ENCODE measurements around the gene IL27RA. TPM values are rescaled to one million over a fixed set of nuclear protein-coding genes. Genes with fewer than 3 reads are reported as not detected.

IL27RA gene
- total and polyA plus RNA-seq, 2 experiments from 2014 or later: 7.7 to 11.4 TPM

DNA sequence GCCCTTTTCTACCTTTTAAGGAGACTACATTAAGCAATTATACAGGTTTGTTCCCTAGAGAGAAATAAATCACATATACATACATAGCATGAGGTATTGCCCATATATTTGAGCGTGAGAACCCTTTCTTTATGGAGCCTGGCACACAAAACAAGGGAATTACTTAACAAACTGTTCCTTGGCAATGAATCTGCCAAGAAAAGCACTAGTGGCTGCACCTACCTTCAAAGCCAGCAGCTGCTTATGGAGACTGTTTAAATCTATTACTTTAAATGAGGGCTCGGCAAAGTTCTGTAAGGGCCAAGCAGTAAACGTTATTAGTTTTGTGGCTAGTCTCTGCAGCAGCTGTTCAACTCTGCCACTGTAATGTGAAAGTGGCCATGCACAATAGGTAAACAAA, 32.5 kb upstream of the IL27RA start:
- Mint-ChIP-seq H3K27ac (no peak overlapping the region), H3K36me3 (ENCODE audit: low read depth) (peaks cover 31% of the 10 kb centered on the region; the same call in 2 of the 3 replicates), H3K27me3 (ENCODE audit: insufficient read depth, low read depth, poor library complexity) (no peaks in the 10 kb centered on the region), H3K4me3 (no peak overlapping the region), H3K4me1 (peaks cover 11% of the 10 kb centered on the region), H3K9me3 (peaks cover 20% of the 10 kb centered on the region; the same call in 2 of the 3 replicates)
- H3K9me2 ChIP-seq (ENCODE audit: insufficient read depth): no peaks in the 10 kb centered on the region
- TF ChIP-seq EZH2 (IDR thresholded peaks at IDR 0.05; ENCODE audit: low read depth, unreplicated experiment) (no peak), POLR2AphosphoS5 (IDR thresholded peaks at IDR 0.05; ENCODE audit: low read depth) (no peak), CREB1 (CRISPR knock-in tag; IDR thresholded peaks at IDR 0.05; ENCODE audit: low read depth) (no peak), JUNB (IDR thresholded peaks at IDR 0.05; ENCODE audit: unreplicated experiment) (no peak)
- TF ChIP-seq, protein P1, sequence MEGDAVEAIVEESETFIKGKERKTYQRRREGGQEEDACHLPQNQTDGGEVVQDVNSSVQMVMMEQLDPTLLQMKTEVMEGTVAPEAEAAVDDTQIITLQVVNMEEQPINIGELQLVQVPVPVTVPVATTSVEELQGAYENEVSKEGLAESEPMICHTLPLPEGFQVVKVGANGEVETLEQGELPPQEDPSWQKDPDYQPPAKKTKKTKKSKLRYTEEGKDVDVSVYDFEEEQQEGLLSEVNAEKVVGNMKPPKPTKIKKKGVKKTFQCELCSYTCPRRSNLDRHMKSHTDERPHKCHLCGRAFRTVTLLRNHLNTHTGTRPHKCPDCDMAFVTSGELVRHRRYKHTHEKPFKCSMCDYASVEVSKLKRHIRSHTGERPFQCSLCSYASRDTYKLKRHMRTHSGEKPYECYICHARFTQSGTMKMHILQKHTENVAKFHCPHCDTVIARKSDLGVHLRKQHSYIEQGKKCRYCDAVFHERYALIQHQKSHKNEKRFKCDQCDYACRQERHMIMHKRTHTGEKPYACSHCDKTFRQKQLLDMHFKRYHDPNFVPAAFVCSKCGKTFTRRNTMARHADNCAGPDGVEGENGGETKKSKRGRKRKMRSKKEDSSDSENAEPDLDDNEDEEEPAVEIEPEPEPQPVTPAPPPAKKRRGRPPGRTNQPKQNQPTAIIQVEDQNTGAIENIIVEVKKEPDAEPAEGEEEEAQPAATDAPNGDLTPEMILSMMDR (conservative IDR thresholded peaks at IDR 0.05; ENCODE audit: low read depth in 2 of 2): no peak
- TF ChIP-seq, protein P2, sequence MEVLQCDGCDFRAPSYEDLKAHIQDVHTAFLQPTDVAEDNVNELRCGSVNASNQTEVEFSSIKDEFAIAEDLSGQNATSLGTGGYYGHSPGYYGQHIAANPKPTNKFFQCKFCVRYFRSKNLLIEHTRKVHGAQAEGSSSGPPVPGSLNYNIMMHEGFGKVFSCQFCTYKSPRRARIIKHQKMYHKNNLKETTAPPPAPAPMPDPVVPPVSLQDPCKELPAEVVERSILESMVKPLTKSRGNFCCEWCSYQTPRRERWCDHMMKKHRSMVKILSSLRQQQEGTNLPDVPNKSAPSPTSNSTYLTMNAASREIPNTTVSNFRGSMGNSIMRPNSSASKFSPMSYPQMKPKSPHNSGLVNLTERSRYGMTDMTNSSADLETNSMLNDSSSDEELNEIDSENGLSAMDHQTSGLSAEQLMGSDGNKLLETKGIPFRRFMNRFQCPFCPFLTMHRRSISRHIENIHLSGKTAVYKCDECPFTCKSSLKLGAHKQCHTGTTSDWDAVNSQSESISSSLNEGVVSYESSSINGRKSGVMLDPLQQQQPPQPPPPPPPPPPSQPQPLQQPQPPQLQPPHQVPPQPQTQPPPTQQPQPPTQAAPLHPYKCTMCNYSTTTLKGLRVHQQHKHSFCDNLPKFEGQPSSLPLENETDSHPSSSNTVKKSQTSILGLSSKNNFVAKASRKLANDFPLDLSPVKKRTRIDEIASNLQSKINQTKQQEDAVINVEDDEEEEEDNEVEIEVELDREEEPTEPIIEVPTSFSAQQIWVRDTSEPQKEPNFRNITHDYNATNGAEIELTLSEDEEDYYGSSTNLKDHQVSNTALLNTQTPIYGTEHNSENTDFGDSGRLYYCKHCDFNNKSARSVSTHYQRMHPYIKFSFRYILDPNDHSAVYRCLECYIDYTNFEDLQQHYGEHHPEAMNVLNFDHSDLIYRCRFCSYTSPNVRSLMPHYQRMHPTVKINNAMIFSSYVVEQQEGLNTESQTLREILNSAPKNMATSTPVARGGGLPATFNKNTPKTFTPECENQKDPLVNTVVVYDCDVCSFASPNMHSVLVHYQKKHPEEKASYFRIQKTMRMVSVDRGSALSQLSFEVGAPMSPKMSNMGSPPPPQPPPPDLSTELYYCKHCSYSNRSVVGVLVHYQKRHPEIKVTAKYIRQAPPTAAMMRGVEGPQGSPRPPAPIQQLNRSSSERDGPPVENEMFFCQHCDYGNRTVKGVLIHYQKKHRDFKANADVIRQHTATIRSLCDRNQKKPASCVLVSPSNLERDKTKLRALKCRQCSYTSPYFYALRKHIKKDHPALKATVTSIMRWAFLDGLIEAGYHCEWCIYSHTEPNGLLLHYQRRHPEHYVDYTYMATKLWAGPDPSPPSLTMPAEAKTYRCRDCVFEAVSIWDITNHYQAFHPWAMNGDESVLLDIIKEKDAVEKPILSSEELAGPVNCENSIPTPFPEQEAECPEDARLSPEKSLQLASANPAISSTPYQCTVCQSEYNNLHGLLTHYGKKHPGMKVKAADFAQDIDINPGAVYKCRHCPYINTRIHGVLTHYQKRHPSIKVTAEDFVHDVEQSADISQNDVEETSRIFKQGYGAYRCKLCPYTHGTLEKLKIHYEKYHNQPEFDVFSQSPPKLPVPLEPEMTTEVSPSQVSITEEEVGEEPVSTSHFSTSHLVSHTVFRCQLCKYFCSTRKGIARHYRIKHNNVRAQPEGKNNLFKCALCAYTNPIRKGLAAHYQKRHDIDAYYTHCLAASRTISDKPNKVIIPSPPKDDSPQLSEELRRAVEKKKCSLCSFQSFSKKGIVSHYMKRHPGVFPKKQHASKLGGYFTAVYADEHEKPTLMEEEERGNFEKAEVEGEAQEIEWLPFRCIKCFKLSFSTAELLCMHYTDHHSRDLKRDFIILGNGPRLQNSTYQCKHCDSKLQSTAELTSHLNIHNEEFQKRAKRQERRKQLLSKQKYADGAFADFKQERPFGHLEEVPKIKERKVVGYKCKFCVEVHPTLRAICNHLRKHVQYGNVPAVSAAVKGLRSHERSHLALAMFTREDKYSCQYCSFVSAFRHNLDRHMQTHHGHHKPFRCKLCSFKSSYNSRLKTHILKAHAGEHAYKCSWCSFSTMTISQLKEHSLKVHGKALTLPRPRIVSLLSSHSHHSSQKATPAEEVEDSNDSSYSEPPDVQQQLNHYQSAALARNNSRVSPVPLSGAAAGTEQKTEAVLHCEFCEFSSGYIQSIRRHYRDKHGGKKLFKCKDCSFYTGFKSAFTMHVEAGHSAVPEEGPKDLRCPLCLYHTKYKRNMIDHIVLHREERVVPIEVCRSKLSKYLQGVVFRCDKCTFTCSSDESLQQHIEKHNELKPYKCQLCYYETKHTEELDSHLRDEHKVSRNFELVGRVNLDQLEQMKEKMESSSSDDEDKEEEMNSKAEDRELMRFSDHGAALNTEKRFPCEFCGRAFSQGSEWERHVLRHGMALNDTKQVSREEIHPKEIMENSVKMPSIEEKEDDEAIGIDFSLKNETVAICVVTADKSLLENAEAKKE (CRISPR knock-in tag; IDR thresholded peaks at IDR 0.05): no peak
- H3K4me3 ChIP-seq: no peak overlapping the region
- H2AFZ ChIP-seq: no peak overlapping the region
- ATAC-seq (no peak), DNase-seq (ENCODE audit: low spot score) (no peak)
- H3K36me3 ChIP-seq (ENCODE audit: insufficient read depth): 0 out of 2 replicates have a peak, but pooled peaks cover 6% of the 10 kb centered on the region
- H3K27ac ChIP-seq (ENCODE audit: low read depth): no peak overlapping the region
- no peak overlapping the region for H3K4me2 ChIP-seq
- H3K4me1 ChIP-seq (ENCODE audit: insufficient read depth): peaks cover 7% of the 10 kb centered on the region
- 0 out of 2 replicates have a peak, but pooled peaks cover 3% of the 10 kb centered on the region for H3F3A ChIP-seq (replicated peaks; ENCODE audit: low read depth)
- no peaks in the 10 kb centered on the region for H3K27me3 ChIP-seq (ENCODE audit: insufficient read depth)
- no peaks in the 10 kb centered on the region for H4K20me1 ChIP-seq (replicated peaks; ENCODE audit: insufficient read depth)
- H3K79me2 ChIP-seq (replicated peaks; ENCODE audit: insufficient read depth): peaks cover 35% of the 10 kb centered on the region

All from GM23338 (cell line).